Ammon's horn (tissue), 1 donor: Measurements from ENCODE around the gene SETX.

Experiments used
- DNase-seq: peaks from one replicate; pipeline ENCODE4 v3.0.0-alpha.2; 2016; ENCODE audit warnings: low spot score

Gene SETX

DNA sequence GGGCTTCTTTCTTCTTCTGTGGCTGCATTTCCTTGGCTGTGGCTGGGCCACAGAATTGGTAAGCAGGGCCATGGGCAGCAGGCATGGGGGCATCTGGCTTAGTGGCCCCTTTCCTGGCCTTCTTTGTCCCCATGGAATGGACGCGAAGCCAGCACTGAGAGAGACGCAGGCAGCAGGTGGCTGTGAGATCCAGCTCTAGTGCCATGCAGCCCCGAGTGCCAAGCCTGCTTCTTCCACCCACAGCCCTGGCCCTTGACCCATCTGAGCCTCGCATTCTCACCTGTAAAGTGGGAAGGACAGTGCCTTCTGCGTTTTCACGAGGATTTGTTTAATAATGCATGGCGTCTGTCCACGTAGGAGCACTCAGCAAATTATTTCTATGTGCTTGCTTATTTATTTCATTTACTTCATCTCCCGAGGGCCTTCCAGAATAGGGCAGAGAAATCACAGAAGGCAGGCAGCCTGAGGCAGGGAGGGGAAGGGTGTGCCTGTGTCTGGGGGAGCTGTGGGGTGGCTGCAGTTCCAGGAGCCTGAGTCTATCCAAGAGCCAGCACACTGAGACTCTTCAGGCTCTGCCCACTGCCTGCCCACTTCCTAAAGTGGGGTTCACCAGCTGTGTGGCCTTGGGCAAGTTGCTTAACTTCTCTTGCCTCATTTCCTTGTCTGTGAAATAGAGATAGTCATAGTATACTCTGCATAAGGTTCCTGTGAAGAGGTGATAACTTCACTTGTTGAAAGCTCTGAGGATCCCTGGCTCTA lies 137.7 kb downstream of the SETX start:
- DNase-seq: no peak

DNA sequence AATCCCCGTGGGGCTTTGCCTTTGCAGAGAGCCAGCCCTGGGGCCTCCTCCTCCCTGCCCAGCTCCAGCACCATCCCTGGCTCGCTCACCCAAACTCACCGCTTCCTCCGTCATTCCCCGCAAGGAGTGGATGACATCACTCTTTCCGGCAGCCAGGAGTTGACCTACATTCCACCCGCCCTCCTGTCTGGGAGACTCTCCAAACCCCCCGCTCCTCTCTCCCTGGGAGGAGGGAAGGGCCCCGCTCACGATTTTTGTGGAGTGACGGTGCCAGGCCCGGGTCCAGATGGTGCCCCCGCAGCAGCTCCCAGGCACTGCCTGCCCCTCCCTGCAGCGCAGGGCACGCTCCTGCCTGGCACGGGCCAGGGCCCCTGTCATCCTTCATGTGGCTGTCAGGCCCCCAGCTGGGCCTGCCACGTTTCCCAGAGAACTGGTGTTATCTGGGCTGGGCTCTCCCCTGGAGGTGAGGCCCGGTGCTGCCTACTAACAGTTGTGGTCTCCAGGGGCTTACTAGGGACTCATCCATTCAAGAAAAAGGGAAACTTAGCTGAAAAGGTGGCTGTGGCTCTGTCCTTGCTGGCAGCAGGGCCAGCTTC lies 140.7 kb downstream of the SETX start:
- DNase-seq: peak; percentile 83

DNA sequence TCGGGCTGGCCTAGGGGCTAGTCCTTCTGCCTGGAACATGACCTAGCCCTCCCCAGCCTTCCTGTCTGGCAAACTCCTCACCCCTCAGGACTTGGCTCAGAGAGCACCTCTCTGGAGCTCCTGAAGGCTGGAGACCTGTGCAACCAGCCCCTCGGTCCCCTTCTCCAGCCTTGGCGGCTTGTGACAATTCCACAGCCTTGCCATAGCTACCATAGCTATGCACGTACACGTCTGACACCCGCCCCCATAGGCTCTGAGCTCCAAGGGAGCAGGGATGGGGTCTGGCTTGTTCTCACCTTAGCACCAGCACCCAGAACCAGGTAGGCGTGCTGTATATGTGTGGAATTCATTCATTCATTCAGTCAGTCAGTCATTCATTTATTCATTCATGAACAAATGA lies 143.2 kb downstream of the SETX start:
- DNase-seq: no peak
